HG03095 (cell line): ENCODE measurements around the gene FADS2.
"Not testable (repeated sequence)": the region's sequence is repeated elsewhere in the genome, so short reads cannot be mapped to it uniquely, and the experiment has no call there.

Experiments
- ATAC-seq: cut with Tn5 transposase; IDR thresholded peaks from one replicate; pipeline ENCODE4 v1.9.1; 2021; ENCODE audit warnings: moderate library complexity; ENCODE audit not compliant: unreplicated experiment

The FADS2 gene

DNA sequence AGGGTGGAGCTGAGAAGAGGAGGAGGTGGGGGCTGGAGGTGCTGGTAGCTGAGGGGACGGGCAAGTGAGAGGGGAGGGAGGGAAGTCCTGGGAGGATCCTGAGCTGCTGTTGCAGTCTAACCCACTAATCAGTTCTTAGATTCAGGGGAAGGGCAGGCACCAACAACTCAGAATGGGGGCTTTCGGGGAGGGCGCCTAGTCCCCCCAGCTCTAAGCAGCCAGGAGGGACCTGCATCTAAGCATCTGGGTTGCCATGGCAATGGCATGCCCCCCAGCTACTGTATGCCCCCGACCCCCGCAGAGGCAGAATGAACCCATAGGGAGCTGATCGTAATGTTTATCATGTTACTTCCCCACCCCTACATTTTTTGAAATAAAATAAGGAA is 38.9 kb downstream of the FADS2 start:
- ATAC-seq: no peak

DNA sequence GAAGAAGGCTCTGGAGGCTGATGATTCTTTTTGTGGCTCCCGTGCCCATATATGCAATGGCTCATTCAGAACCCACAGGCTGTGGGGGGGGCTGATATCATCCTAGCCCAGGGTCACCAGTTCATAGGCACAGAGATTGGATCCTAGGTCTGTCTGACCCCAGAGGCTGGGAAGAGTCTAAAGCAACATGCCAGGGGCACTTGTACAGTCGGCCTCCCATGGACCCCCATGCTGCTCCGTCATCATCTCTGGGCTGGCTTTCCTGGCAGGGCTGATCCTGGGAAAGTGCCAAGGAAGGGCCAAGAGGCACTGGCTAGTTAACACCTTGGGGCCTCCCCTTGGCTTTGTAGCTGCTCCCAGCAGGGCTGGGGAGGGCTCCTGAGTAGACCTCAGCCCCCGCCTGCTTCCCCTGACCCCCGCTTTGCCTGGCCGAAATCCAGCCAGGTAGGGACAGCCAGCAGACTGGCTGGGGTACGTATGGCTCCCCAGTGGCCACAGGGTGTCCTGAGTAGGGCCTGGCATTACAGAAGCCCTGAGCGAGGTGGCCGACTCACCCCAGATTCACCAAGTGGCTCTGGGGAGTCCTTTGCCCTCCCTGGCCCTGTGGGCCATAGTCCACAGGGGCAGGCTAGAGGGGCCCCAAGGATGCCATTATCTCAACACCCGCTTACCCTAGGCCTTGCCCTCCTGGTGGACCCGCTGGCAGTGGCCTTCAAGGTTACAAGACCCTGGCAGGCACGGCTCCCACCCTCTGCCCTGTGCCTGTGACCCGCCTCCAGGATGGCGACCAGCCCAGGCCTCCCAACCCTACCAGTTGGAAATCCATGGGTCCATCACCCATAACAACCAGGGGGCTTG is 40.7 kb downstream of the FADS2 start:
- ATAC-seq: no peak

DNA sequence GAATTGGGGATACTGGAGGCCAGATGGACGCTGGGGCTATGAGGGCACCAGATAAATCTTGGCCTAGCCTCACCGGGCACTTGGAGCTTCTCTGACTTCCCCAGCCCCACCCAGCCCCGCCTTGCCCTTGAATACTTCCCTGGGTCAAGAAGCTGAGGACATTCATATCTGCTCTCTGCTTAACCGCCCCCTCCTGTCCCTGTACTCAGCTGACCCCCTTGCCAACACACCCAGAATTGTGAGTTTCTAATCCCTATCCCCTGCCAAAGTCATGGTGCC is 41.3 kb downstream of the FADS2 start:
- ATAC-seq: no peak

DNA sequence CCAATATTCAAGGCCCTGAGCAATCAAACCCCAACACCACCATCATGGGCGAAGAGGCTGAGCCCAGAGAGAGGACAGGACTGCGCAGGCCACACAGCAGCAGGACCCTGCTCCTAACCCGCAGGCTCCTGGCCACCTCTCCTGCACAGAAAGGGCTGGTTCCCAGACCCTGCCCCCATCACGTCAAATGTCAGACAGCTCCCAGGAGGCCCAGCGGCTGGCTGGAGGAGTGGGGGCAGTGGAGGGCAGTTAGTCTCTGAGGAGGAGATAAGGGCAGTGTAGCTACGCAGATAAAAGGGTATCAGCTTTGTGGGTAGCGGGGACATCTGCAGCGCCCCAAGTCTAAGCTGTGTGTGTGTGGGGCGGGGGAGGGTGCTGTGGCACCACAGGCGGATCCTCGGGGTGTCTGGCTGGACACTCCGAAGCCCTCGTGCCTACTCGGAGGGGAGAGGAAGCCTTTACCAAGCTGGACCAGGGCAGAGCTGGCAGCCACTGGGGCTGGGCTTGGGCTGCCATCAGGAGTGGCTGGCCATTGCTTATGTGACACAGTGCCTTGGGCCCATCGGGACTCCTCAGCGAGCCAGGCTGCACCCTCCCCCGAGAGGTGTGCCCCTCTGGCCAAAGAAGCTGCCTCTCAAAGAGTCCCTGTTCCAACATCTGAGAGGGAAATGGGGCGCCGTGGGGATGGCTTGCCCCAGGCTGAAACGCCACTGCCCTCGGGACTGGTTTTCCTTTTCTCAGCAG is 41.8 kb downstream of the FADS2 start:
- ATAC-seq: no peak

DNA sequence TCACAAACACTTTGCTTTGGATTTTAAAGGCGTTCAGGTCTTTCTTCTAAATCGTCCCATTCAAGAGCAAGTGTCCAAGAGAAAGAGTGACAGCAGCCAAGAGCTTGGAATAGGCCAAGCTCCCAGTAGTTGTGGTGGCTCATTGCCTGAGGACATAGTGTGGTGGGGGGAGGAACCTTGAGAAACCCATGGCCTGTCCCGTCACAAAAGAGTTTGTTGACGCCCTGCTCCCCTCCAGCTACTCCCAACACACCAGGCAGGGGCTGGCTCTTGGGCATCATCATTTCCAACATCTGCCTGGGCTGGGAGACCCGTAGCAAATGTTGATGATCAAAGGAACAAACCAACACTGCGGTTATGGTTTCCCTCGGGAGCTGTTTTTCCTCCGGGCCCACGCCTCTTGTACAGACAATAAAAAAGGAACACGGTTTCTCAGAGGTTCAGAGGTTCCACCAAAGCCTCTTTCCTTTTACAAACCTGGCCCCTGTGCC is 42.5 kb downstream of the FADS2 start:
- no peak for ATAC-seq

DNA sequence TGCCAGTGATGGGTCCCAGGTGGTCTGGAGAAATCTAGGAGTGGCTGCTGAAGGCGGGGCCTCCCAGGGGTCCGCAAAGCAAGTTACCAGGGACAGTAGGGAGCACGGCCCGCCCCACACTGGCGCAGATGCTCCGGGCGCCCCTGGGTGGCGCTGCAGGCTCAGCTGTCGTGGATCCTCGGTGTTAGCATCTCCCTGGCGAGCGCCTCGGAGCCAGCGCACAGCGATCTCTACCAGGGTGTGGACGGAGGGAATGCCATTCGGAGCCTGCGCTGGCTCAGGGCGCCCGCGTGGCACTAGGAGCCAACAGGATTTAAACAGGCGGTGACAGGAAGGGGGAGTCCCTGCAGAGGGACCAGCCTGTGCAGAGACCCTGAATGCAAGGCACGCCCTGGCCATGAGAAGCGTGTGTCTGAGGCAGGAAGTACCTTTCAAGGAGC is 43.1 kb downstream of the FADS2 start:
- peak; percentile 77 for ATAC-seq

DNA sequence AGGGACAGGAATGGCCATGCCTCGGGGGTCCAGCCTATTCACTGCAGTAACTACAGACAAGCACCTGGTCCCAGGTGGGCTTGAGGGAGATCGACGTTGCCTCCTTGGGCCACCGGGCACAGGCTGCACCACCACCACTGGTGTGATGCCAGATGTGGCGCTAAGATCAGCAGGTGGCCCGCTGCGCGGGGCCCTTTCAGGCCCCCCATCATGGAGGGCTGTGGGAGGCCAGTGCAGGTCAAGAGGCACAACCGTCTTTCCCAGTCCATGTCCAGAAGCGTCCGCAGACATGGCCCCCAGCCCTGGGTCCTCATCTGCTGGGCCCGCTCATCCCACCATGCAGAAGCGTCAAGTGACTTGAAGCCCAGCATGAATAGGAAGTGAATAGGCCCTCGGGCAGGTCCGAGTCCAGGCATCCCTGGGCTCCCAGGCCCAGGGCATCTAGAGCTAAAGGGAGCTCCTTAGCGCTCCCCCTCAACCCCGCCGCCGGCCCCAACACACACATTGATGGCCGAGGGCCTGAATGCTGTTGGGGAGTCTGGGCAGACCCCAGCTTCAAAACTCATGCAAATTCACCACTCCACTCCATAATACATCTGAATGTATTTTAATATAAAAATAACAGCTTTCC is 45.0 kb downstream of the FADS2 start:
- ATAC-seq: no peak

DNA sequence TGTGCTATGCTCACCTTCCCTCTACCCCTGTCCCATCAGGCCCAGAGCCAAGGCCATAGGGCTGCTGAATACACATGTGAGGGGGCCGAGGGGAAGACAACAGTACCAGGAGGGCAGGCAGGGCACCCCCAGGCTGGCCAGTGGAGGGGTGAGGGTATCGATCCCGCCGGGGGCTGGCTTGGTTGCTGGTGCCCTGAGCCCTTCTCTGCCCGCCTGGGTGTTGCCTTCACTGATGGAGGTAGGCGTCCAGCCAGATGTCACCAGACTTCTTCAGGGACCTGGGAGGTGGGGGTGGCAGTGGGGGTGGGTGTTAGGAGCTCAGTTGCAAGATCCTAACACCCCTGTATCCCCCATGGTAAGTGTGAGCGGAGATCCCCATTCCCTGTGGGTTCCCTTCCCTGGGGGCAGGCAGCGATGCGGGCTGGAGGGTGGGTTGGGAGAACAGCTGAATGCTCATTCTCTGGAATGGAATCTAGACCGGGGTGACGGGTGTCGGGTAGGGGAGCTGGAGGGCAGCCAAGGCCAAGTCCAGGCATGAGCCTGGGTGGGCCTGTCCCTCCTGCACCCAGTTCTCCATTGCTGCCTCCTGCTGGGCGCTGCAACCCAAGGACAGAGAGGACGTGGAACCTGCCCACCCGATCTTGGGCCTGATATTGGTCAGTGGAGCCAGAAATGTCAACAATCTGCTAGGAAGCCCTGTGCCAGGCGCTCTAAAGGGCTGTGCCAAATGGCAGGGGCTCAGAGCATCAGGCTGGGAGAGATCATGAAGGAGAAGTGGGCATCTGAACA is 45.7 kb downstream of the FADS2 start:
- no peak for ATAC-seq

DNA sequence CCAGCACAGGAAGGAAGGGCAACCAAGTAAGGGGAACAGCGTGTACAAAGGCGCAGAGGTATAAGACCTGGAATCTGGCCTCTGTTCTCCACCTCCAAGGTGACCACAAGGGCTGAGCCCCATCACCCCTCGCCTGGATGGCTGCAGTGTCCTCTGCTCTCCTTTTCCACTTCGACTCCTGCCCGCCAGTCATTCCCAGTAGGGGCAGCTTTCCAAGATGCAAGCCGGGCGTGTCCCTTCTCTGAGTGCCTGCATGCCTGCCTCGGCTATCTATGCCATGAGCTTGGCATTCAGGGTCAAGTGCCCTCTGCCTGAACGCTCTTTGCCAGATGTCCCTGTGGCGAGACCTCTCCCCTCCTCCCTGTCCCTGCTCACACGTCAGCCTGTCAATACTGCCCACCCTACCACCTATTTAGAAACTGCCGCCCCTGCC is 46.3 kb downstream of the FADS2 start:
- no peak for ATAC-seq

DNA sequence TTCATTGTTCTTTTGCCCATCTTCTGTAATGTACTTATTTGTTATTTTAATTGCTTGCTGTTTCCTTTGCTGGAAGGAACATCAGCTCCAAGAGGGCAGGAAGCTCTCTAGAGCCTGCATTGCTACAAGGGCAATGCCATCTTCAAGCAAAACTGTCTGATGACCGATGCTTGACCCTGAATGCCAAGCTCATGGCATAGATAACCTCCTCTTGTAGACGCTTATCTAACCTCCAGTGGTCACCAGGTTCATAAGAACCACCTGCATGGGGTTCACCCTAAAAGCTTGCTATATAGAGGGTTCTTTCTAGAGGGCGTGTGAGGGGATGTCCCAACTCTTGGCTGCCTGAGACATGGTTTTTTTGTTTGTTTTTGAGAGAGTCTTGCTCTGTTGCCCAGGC is 46.8 kb downstream of the FADS2 start:
- no peak for ATAC-seq

DNA sequence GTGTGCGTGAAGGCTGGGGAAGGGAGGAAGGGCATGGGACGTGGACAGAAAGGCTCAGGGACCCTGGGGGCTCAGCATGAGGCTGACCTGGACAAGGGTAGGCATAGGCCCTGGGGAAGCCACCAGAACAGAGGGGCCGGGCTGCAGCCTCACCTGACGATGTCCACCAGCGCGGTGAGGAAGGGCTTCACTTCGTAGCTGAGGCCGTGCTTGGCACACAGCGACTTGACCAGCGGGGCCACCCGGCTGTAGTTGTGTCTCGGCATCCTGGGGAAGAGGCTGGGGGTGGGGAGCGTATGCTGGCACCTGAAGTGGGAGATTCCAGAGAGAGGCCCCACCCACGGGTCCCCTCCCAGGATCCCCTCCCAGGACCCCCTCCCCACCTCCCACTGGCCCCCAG is 47.6 kb downstream of the FADS2 start:
- no peak for ATAC-seq

DNA sequence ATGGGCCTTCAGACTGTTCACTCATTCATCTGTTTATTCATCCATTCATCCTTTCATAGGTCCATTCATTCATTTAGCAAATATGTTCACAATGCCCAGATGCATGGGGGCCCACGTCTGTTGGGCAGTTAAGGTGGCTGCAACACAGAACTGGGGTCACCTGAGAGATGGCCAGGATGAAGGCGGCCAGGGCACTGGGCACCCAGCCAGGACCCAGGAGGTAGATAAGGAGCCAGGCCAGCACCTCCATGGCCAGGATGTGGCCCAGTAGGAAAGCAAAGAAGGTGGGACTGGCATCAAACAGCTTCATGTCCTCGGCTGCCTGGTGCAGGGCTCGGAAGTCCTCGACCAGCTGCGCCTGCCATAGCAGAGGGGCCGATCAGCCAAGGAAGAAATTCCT is 51.1 kb downstream of the FADS2 start:
- no peak for ATAC-seq

DNA sequence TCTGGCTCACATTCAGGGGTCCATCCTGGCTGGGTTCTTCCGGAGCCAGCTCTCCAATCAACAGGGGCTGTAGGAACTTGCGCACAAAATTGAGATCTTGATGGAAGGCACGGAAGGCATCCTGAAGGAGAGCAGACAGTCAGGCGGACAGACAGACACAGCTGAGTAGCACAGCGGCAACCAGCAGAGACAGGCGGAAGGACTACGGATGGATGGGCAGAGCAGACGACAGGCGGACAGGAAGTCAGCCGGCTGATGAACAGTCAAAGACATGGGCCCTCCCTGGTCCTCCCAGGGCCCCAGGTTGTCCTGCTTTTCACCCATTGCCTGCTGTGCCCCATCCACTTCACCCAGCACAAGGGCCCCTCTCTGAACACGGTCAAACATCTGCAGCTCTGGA is 51.9 kb downstream of the FADS2 start:
- ATAC-seq: no peak

DNA sequence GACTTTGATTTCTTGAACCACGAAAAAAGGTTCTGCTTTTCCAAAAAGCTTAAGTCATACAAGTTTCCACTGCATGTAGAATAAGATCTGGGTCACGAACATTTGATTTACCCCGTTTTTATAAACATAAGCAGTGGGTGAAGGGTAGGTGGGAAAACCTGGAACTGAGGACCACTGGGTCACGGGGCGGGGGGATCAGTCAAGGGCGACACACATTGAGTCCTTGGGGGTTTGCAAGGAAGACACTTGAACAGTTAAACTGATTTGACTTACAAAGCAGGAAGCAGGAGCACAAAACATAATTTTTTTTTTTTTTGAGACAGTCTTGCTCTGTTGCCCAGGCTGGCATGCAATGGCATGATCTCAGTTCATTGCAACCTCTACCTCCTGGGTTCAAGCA is 52.4 kb downstream of the FADS2 start:
- ATAC-seq: no peak

DNA sequence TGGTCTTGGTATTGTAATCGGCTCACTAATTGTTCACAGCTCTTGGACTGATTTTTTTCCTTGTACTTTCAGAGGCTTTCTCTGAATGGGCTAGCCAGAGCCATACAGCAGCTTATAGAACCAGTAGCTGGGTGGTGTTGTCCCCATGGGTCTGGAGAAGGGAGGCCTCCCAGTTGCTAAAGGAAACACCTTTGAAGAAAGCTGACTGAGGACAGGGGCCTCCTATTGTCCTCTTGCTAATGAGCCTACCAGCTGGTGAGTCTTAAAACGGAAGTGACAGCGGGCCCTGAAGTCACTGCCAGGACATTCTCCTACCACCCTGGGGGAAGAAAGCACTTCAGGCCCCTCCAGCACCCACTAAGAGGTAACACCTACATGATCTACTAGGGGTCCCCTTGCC is 53.3 kb downstream of the FADS2 start:
- ATAC-seq: no peak

DNA sequence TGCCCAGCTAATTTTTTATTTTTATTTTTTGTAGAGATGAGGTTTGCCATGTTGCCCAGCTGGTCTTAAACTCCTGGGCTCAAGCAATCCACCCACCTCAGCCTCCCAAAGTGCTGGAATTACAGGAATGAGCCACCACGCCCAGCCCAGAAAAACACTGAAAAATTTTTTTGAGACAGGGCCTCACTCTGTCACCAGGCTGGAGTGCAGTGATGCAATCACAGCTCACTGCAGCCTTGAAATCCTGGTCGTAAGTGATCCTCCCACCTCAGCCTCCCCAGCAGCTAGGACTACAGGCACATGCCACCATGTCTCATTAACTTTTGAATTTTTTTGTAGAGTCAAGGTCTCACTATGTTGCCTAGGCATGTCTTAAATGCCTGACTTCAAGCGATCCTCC is 54.2 kb downstream of the FADS2 start:
- not testable (repeated sequence) for ATAC-seq

DNA sequence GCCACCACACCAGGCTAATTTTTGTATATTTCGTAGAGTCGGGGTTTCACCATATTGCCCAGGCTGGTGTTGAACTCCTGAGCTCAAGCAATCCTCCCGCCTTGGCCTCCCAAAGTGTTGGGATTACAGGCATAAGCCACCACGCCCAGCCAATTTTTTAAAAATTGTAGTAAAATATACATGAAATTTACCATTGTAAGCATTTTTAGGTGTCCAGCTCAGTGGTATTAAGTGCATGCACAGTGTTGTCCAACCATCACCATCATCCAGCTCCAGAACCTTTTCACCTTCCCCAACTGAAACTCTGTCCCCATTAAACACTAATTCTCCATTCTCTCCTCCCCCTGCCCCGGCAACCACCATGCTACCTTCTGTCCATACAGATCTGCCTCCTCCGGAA is 54.8 kb downstream of the FADS2 start:
- no peak for ATAC-seq

DNA sequence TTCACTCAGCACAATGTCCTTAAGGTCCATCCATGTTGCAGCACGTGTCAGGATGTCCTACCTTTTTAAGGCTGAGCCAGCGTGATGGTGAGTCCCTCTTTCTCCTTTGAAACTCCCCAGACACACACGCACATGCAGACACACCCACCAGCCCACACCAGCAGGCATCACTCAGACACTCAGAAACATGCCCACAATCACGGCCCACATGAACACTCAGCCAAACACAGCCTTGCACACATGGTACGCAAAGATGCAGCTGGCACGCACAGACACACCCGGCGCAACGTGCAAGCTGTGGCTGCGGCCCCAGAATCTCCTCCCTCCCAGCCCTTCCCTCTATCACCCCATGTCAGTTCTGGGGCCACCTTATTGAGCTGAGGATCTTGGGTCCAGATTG is 55.2 kb downstream of the FADS2 start:
- no peak for ATAC-seq

DNA sequence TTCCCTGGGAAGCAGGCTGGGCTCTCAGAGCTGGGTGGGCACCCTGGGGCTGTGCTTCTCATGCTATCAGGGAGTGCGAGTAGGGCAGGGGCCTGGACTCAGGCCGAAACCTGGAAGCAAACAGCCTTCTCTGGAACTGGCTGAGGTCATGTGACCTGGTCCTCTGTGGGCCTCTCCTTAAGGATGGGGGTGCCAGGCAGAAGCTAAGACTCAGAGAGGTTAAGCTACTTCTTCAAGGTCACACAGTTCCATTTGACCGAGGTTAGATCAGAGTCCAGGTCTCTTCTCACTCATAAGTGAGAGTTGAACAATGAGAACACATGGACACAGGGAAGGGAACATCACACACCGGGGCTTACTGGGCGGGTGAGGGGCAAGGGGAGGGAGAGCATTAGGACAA is 55.8 kb downstream of the FADS2 start:
- ATAC-seq: no peak

DNA sequence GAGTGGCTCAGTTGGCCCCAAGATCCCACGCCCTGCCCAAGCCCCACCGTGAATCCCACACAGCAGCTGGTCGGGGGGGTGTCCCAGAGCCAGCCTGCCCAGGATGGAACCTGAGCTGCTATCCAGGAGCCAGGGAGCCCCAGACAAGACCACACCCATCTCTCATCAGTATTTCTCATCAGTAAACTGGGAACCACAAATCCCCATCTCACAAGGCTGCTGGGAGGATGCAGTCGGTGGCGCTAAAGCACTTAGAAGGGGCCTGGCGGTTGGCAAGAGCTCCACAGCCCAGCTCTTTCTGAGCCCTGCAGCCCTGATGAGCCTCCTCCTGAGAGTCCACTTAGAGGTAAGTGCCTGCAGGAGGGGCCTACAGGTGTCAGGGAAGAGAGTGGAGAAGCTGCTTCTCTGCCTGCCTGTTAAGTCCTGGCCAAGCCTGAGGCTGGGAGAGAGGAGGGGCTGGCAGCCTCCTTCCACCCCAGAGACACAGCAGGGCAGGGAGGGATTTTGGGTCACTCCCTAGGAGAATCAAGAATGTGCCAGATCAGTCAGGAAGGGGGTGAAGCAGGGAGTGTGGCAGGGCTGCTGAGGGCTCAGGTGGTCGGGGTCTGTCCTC is 57.2 kb downstream of the FADS2 start:
- ATAC-seq: no peak
